NCI-H1436 (cell line): ENCODE data around the gene FERMT3.

Experiments used
- DNase-seq: peaks from one replicate; lab custom pipeline; 2025; lab: John Stamatoyannopoulos, UW

The FERMT3 gene

GRCh38 chr11:64220798-64221197, 14.3 kb downstream of the FERMT3 start:
- DNase-seq = no peak

- DNase-seq = no peak
These were observed 16.1 kb downstream of the FERMT3 start for GRCh38 chr11:64222651-64223000.

GRCh38 chr11:64223001-64223651, 16.6 kb downstream of the FERMT3 start:
- no peak for DNase-seq

GRCh38 chr11:64224151-64224890, 17.8 kb downstream of the FERMT3 start:
- DNase-seq = no peak

GRCh38 chr11:64224891-64225607, 18.5 kb downstream of the FERMT3 start:
- DNase-seq = no peak

- peak; percentile 78 for DNase-seq
These were observed 19.3 kb downstream of the FERMT3 start, which contains the start of the genes NUDT22 and TRPT1 for GRCh38 chr11:64225608-64226506. NUDT22 (plus strand) TSS chr11:64226274; CDS start chr11:64226653, 379 bp downstream. TRPT1 (minus strand) TSS chr11:64226186; CDS start chr11:64225860, 326 bp downstream.

GRCh38 chr11:64226507-64227051, 20.1 kb downstream of the FERMT3 start:
- DNase-seq = no peak

GRCh38 chr11:64227405-64227956, 21.0 kb downstream of the FERMT3 start:
- no peak for DNase-seq

- DNase-seq = no peak
These were observed 22.7 kb downstream of the FERMT3 start for GRCh38 chr11:64229090-64229743.

- no peak for DNase-seq
These were observed 23.2 kb downstream of the FERMT3 start for GRCh38 chr11:64229744-64230170.

- DNase-seq = peak; percentile 95
These were observed 23.9 kb downstream of the FERMT3 start, which contains the start of gene DNAJC4 for GRCh38 chr11:64230171-64230984. DNAJC4 (plus strand) TSS chr11:64230548; CDS start chr11:64230855, 307 bp downstream.

GRCh38 chr11:64230985-64231365, 24.5 kb downstream of the FERMT3 start:
- no peak for DNase-seq

GRCh38 chr11:64231546-64231945, 25.0 kb downstream of the FERMT3 start:
- no peak for DNase-seq

- no peak for DNase-seq
These were observed 25.9 kb downstream of the FERMT3 start for GRCh38 chr11:64232182-64232966.

GRCh38 chr11:64232967-64233315, 26.4 kb downstream of the FERMT3 start:
- no peak for DNase-seq

GRCh38 chr11:64233913-64234586, 27.5 kb downstream of the FERMT3 start, which contains the start of gene VEGFB:
VEGFB (plus strand) TSS chr11:64234584; CDS start chr11:64234834, 250 bp downstream.
- DNase-seq = peak; percentile 70

GRCh38 chr11:64234647-64235379, 28.3 kb downstream of the FERMT3 start:
- peak; percentile 57 for DNase-seq
